Metanephros (tissue), 1 donor: ENCODE data around the gene ALDH1B1. TPM values are rescaled to one million over a fixed set of nuclear protein-coding genes. Genes with fewer than 3 reads are reported as not detected.

ENCODE experiments used
- total RNA-seq: library from RNA; depleted of rRNA; stranded (reverse); fragments of >200 nt; gene quantifications from one replicate; pipeline ENCODE4 v1.2.3, GENCODE V29; 2014

ALDH1B1 gene
- 25.5 TPM for total RNA-seq

GRCh38 chr9:38392235-38393127 is at the start of gene ALDH1B1:
TSS of gene ALDH1B1 (plus strand) at chr9:38392702. CDS start at chr9:38395749, 3,047 bp downstream.

GRCh38 chr9:38423973-38424843 is 31.7 kb downstream of the ALDH1B1 start, which contains the start of gene IGFBPL1:
TSS of gene IGFBPL1 (minus strand) at chr9:38424454. CDS start at chr9:38424424, 30 bp downstream.

Other genes with a start within 250 kb of the ALDH1B1 start
- 2.2 TPM for gene IGFBPL1, start 31.8 kb downstream of the ALDH1B1 start, total RNA-seq
- 2.9 TPM for gene ANKRD18A, start 227.9 kb downstream of the ALDH1B1 start, total RNA-seq